H1 (cell line): ENCODE results near the gene FAT1. TPM values are rescaled to one million over a fixed set of nuclear protein-coding genes. Genes with fewer than 3 reads are reported as not detected.

Source experiments
- E2F6 ChIP-seq: IDR thresholded peaks from 2 replicates; pipeline ENCODE4 v1.6.1; 2012; ENCODE audit warnings: inconsistent platforms
- KDM1A ChIP-seq: fragments of 200-600, 300-600 bp; sonication (generic); IDR thresholded peaks from 2 replicates; pipeline ENCODE4 v1.7.1; 2016; ENCODE audit warnings: mild to moderate bottlenecking, low read length, borderline replicate concordance
- KDM4A ChIP-seq: IDR thresholded peaks from one replicate; pipeline ENCODE4 v1.7.1; 2012; ENCODE audit warnings: low read depth, mild to moderate bottlenecking, moderate library complexity, low read length, inconsistent platforms; ENCODE audit not compliant: severe bottlenecking
- RXRA ChIP-seq: IDR thresholded peaks from 2 replicates; pipeline ENCODE4 v1.6.1; 2011; ENCODE audit warnings: low read depth, mild to moderate bottlenecking, low read length, moderate library complexity; ENCODE audit not compliant: insufficient read depth
- SP2 ChIP-seq: IDR thresholded peaks from 2 replicates; pipeline ENCODE4 v1.6.1; 2012; ENCODE audit warnings: mild to moderate bottlenecking, low read length, inconsistent platforms
- polyA plus RNA-seq, 7 experiments: library from polyadenylated mRNA; depleted of rRNA in 3 of 7; stranded (reverse) in 5 of 7; unstranded in 2 of 7; fragments of >200 nt in 5 of 7; fragments of 200-250 nt in 2 of 7; gene quantifications; 1 replicate in 5 of 7; 2 replicates in 1 of 7; 4 replicates in 1 of 7; pipeline versions ENCODE4 v1.2.1 to v1.2.3, GENCODE V29; 2011 to 2013; ENCODE audit warnings: missing spikeins in 2 of 7, mixed read lengths in 2 of 7
- total RNA-seq: library from RNA; stranded (reverse); fragmentation: NEBNext Ultra II Directional; extraction: Animal tissue kit (Norgen Biotek cat#: 25700); gene quantifications from 2 replicates; pipeline ENCODE4 v1.2.1, GENCODE V29; 2021
- TF ChIP-seq, protein P1 (sequence below): fragments of 300-600 bp; sonication (generic); IDR thresholded peaks from 2 replicates; pipeline ENCODE4 v1.7.1; 2012; ENCODE audit warnings: low read length, moderate library complexity, mild to moderate bottlenecking, inconsistent platforms; ENCODE audit not compliant: insufficient replicate concordance

The FAT1 gene
- total and polyA plus RNA-seq, 2 of the 8 experiments (the other 6 are each of a cell fraction or from before 2014, with no cell fraction given) = 94.4 to 137 TPM

DNA sequence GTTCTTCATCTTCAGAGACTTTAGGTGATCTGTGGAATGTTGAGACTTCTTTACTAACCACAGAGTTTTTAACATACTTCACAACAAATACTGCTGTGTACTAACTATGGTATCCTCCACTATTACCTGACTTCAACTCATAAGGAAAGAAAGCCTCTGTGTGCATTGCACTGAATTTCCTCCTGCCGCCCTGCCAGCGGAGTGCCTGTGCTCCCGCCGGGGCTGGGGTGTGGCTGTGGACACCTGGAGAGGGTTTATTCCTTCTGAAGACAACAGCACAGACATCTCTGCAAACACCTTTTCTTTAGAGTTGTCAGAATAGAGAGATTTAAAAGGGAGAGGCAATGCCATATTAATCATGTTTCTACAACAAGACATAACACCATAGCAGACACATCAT lies 63.3 kb downstream of the FAT1 start (continued):
- TF ChIP-seq, protein P1, sequence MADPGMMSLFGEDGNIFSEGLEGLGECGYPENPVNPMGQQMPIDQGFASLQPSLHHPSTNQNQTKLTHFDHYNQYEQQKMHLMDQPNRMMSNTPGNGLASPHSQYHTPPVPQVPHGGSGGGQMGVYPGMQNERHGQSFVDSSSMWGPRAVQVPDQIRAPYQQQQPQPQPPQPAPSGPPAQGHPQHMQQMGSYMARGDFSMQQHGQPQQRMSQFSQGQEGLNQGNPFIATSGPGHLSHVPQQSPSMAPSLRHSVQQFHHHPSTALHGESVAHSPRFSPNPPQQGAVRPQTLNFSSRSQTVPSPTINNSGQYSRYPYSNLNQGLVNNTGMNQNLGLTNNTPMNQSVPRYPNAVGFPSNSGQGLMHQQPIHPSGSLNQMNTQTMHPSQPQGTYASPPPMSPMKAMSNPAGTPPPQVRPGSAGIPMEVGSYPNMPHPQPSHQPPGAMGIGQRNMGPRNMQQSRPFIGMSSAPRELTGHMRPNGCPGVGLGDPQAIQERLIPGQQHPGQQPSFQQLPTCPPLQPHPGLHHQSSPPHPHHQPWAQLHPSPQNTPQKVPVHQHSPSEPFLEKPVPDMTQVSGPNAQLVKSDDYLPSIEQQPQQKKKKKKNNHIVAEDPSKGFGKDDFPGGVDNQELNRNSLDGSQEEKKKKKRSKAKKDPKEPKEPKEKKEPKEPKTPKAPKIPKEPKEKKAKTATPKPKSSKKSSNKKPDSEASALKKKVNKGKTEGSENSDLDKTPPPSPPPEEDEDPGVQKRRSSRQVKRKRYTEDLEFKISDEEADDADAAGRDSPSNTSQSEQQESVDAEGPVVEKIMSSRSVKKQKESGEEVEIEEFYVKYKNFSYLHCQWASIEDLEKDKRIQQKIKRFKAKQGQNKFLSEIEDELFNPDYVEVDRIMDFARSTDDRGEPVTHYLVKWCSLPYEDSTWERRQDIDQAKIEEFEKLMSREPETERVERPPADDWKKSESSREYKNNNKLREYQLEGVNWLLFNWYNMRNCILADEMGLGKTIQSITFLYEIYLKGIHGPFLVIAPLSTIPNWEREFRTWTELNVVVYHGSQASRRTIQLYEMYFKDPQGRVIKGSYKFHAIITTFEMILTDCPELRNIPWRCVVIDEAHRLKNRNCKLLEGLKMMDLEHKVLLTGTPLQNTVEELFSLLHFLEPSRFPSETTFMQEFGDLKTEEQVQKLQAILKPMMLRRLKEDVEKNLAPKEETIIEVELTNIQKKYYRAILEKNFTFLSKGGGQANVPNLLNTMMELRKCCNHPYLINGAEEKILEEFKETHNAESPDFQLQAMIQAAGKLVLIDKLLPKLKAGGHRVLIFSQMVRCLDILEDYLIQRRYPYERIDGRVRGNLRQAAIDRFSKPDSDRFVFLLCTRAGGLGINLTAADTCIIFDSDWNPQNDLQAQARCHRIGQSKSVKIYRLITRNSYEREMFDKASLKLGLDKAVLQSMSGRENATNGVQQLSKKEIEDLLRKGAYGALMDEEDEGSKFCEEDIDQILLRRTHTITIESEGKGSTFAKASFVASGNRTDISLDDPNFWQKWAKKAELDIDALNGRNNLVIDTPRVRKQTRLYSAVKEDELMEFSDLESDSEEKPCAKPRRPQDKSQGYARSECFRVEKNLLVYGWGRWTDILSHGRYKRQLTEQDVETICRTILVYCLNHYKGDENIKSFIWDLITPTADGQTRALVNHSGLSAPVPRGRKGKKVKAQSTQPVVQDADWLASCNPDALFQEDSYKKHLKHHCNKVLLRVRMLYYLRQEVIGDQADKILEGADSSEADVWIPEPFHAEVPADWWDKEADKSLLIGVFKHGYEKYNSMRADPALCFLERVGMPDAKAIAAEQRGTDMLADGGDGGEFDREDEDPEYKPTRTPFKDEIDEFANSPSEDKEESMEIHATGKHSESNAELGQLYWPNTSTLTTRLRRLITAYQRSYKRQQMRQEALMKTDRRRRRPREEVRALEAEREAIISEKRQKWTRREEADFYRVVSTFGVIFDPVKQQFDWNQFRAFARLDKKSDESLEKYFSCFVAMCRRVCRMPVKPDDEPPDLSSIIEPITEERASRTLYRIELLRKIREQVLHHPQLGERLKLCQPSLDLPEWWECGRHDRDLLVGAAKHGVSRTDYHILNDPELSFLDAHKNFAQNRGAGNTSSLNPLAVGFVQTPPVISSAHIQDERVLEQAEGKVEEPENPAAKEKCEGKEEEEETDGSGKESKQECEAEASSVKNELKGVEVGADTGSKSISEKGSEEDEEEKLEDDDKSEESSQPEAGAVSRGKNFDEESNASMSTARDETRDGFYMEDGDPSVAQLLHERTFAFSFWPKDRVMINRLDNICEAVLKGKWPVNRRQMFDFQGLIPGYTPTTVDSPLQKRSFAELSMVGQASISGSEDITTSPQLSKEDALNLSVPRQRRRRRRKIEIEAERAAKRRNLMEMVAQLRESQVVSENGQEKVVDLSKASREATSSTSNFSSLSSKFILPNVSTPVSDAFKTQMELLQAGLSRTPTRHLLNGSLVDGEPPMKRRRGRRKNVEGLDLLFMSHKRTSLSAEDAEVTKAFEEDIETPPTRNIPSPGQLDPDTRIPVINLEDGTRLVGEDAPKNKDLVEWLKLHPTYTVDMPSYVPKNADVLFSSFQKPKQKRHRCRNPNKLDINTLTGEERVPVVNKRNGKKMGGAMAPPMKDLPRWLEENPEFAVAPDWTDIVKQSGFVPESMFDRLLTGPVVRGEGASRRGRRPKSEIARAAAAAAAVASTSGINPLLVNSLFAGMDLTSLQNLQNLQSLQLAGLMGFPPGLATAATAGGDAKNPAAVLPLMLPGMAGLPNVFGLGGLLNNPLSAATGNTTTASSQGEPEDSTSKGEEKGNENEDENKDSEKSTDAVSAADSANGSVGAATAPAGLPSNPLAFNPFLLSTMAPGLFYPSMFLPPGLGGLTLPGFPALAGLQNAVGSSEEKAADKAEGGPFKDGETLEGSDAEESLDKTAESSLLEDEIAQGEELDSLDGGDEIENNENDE = no peak
- TF ChIP-seq KDM1A (no peak), SP2 (no peak), KDM4A (no peak), E2F6 (no peak), RXRA (no peak)
